IMR-90 (cell line): Measurements from ENCODE around the gene MTCL1. TPM values are rescaled to one million over a fixed set of nuclear protein-coding genes. Genes with fewer than 3 reads are reported as not detected.
A peak's percentile ranks its signal among the peaks of the same experiment; 100 is the strongest.

Source experiments
- ATAC-seq: fragments of 200-7000 bp; cut with Tn5 transposase; 2 replicates; pipeline ENCODE4 v1.9.1; 2020; ENCODE audit warnings: low read depth, mild to moderate bottlenecking, moderate library complexity
- BruUV-seq: library from RNA; stranded (reverse); fragments of 400-500 nt; replicated peaks from 2 replicates; lab custom pipeline; 2021; lab: Mats Ljungman, UMichigan
- CTCF ChIA-PET: fragments of 300-600 bp; formaldehyde crosslinking; extraction: SDS; loops from one replicate; lab custom pipeline; 2021; ENCODE audit warnings: antibody characterized with exemption; lab: Yijun Ruan, JAX
- POLR2A ChIA-PET: fragments of 300-600 bp; sonication (Branson Sonifier 250); formaldehyde crosslinking; loops from one replicate; lab custom pipeline; 2022; ENCODE audit warnings: antibody characterized with exemption; ENCODE audit not compliant: unreplicated experiment; lab: Charles Lee
- DNase-seq: peaks from one replicate; pipeline ENCODE4 v3.0.0; 2013
- H2AFZ ChIP-seq: replicated peaks from 2 replicates; pipeline ENCODE3; 2013; ENCODE audit warnings: low read length, mild to moderate bottlenecking; ENCODE audit not compliant: poor library complexity
- H2AK5ac ChIP-seq: 2 replicates; pipeline ENCODE4 v1.6.1; 2013; ENCODE audit warnings: low read depth, low read length, inconsistent platforms
- H2AK9ac ChIP-seq: replicated peaks from 2 replicates; pipeline ENCODE3; 2013; ENCODE audit warnings: mild to moderate bottlenecking, low read depth, low read length, moderate library complexity; ENCODE audit not compliant: poor library complexity
- H2BK120ac ChIP-seq: 2 replicates; pipeline ENCODE4 v1.6.1; 2013; ENCODE audit warnings: low read depth, low read length, inconsistent platforms
- H2BK15ac ChIP-seq: 3 replicates; pipeline ENCODE4 v1.6.1; 2013; ENCODE audit warnings: low read depth, low read length, inconsistent platforms
- H2BK20ac ChIP-seq: 2 replicates; pipeline ENCODE4 v1.6.1; 2013; ENCODE audit warnings: low read depth, mild to moderate bottlenecking, inconsistent platforms, low read length, moderate library complexity
- H2BK5ac ChIP-seq: 2 replicates; pipeline ENCODE4 v1.6.1; 2013; ENCODE audit warnings: mild to moderate bottlenecking, low read depth, low read length, inconsistent platforms; ENCODE audit not compliant: poor library complexity, severe bottlenecking
- H3K14ac ChIP-seq: replicated peaks from 2 replicates; pipeline ENCODE4 v1.6.1; 2013; ENCODE audit warnings: low read depth, low read length, inconsistent platforms
- H3K18ac ChIP-seq: 2 replicates; pipeline ENCODE4 v1.6.1; 2013; ENCODE audit warnings: low read depth, low read length, control low read depth
- H3K23ac ChIP-seq: 2 replicates; pipeline ENCODE4 v1.6.1; 2013; ENCODE audit warnings: low read depth, low read length, inconsistent platforms
- H3K27ac ChIP-seq: 2 replicates; pipeline ENCODE4 v1.5.1; 2013; ENCODE audit warnings: mild to moderate bottlenecking, control low read depth, low read length; ENCODE audit not compliant: insufficient read depth
- H3K27me3 ChIP-seq: 2 replicates; pipeline ENCODE4 v1.6.1; 2013; ENCODE audit warnings: low read length; ENCODE audit not compliant: control insufficient read depth, insufficient read depth
- H3K36me3 ChIP-seq: 2 replicates; pipeline ENCODE4 v1.6.1; 2013; ENCODE audit warnings: low read length, mixed read lengths; ENCODE audit not compliant: control insufficient read depth, insufficient read depth
- H3K4ac ChIP-seq: 2 replicates; pipeline ENCODE4 v1.6.1; 2013; ENCODE audit warnings: low read depth, low read length, inconsistent platforms
- H3K4me1 ChIP-seq: 2 replicates; pipeline ENCODE4 v1.6.1; 2013; ENCODE audit warnings: low read length, mixed read lengths; ENCODE audit not compliant: control insufficient read depth, insufficient read depth
- H3K4me2 ChIP-seq: 2 replicates; pipeline ENCODE4 v1.6.1; 2013; ENCODE audit warnings: low read depth, mild to moderate bottlenecking, control low read depth, low read length, moderate library complexity
- H3K4me3 ChIP-seq: 2 replicates; pipeline ENCODE4 v1.5.1; 2013; ENCODE audit warnings: low read depth, mild to moderate bottlenecking, control low read depth, low read length, moderate library complexity; ENCODE audit not compliant: insufficient read depth
- H3K56ac ChIP-seq: 2 replicates; pipeline ENCODE4 v1.6.1; 2013; ENCODE audit warnings: low read length, inconsistent platforms; ENCODE audit not compliant: insufficient read depth; ENCODE audit errors: extremely low read depth
- H3K79me1 ChIP-seq, 2 experiments: 2 replicates each; pipeline ENCODE4 v1.6.1; 2013; ENCODE audit warnings: low read length in 2 of 2, inconsistent platforms in 1 of 2, low read depth in 1 of 2
- H3K9ac ChIP-seq: 2 replicates; pipeline ENCODE4 v1.6.1; 2013; ENCODE audit warnings: low read depth, low read length, control low read depth
- H3K9me1 ChIP-seq: 2 replicates; pipeline ENCODE4 v1.6.1; 2013; ENCODE audit warnings: low read length, inconsistent platforms; ENCODE audit not compliant: insufficient read depth
- H3K9me3 ChIP-seq: 2 replicates; pipeline ENCODE4 v1.6.1; 2013; ENCODE audit warnings: low read length; ENCODE audit not compliant: control insufficient read depth, insufficient read depth
- H4K20me1 ChIP-seq: 2 replicates; pipeline ENCODE4 v1.6.1; 2013; ENCODE audit warnings: low read length, inconsistent platforms; ENCODE audit not compliant: insufficient read depth
- H4K5ac ChIP-seq: 2 replicates; pipeline ENCODE4 v1.6.1; 2013; ENCODE audit warnings: mild to moderate bottlenecking, low read depth, low read length, control low read depth
- H4K8ac ChIP-seq, 2 experiments: 2 replicates each; pipeline ENCODE4 v1.6.1; 2013; ENCODE audit warnings: low read depth in 2 of 2, low read length in 2 of 2, control low read depth in 1 of 2, inconsistent platforms in 1 of 2
- H4K91ac ChIP-seq: 2 replicates; pipeline ENCODE4 v1.6.1; 2013; ENCODE audit warnings: low read depth, low read length, inconsistent platforms; ENCODE audit not compliant: insufficient read depth
- CEBPB ChIP-seq: IDR thresholded peaks from 2 replicates; pipeline ENCODE4 v1.6.1; 2012; ENCODE audit warnings: low read depth, low read length, improper control_type of control experiment
- CHD1 ChIP-seq: IDR thresholded peaks from 2 replicates; pipeline ENCODE4 v1.6.1; 2012; ENCODE audit warnings: low read depth, low read length, improper control_type of control experiment
- MAZ ChIP-seq: IDR thresholded peaks from 2 replicates; pipeline ENCODE4 v1.6.1; 2012; ENCODE audit warnings: low read depth, mild to moderate bottlenecking, low read length, improper control_type of control experiment, moderate library complexity, borderline replicate concordance
- MXI1 ChIP-seq: IDR thresholded peaks from 2 replicates; pipeline ENCODE4 v1.6.1; 2012; ENCODE audit warnings: low read depth, mild to moderate bottlenecking, low read length, moderate library complexity, borderline replicate concordance
- RCOR1 ChIP-seq: IDR thresholded peaks from 2 replicates; pipeline ENCODE4 v1.6.1; 2012; ENCODE audit warnings: mild to moderate bottlenecking, low read length, improper control_type of control experiment; ENCODE audit not compliant: insufficient replicate concordance
- SMC3 ChIP-seq: fragments of 150-350 bp; IDR thresholded peaks from 2 replicates; pipeline ENCODE4 v1.6.1; 2016; ENCODE audit warnings: low read depth, mild to moderate bottlenecking, antibody characterized with exemption, low read length, moderate library complexity
- USF2 ChIP-seq: fragments of 150-350 bp; IDR thresholded peaks from 2 replicates; pipeline ENCODE4 v1.6.1; 2017; ENCODE audit warnings: mild to moderate bottlenecking, antibody characterized with exemption, low read length, low read depth
- WGBS, 2 experiments: methylation state at CpG; one replicate each; pipeline versions ENCODE4 v1.1.5 to v1.1.7; 2013; ENCODE audit warnings: missing lambda C conversion rate in 2 of 2; ENCODE audit not compliant: insufficient read length in 1 of 2; ENCODE audit errors: extremely low coverage in 2 of 2; 5-methylcytosine and 5-hydroxymethylcytosine counted together
- dilution Hi-C: fragments of 300-500 bp; cut with HindIII; formaldehyde crosslinking; loops from one replicate; pipeline ENCODE4 v1.14.3; 2018; ENCODE audit warnings: low sequenced_read_pairs; ENCODE audit not compliant: unreplicated experiment
- in situ Hi-C: fragments of 300-500 bp; cut with MboI; formaldehyde crosslinking; loops from 3 replicates; pipeline ENCODE4 v1.14.3; 2019; ENCODE audit warnings: low sequenced_read_pairs, inconsistent platforms, mixed read lengths
- intact Hi-C: fragments of 100-400 bp; cut with micrococcal nuclease; formaldehyde crosslinking; loops from 2 replicates; pipeline ENCODE4 v1.10.0; 2022
- polyA plus RNA-seq, 3 experiments: library from polyadenylated mRNA; depleted of rRNA; stranded (reverse); fragments of >200 nt; gene quantifications; 2 replicates each; pipeline ENCODE4 v1.2.3, GENCODE V29; 2012; ENCODE audit warnings: low replicate concordance in 1 of 3
- total RNA-seq: library from RNA; depleted of rRNA; stranded (reverse); fragments of >200 nt; gene quantifications from 2 replicates; pipeline ENCODE4 v1.2.3, GENCODE V29; 2012
- TF ChIP-seq, protein P1 (sequence below): conservative IDR thresholded peaks from 2 replicates; pipeline ENCODE4 v1.5.1; 2012; ENCODE audit warnings: mild to moderate bottlenecking, low read depth, low read length, improper control_type of control experiment

Gene MTCL1
- total and polyA plus RNA-seq, 2 of the 4 experiments (the other 2 are of a cell fraction), result 29.0 to 45.3 TPM

GRCh38 chr18:8717011-8717770, 11.8 kb downstream of the MTCL1 start:
- Histone ChIP-seq H3K27ac (no peak overlapping the region), H3K79me1 (peaks cover 22 to 85% of the 10 kb centered on the region in 2 experiments; a peak in 3 of 4 replicates), H2BK15ac (no peak overlapping the region), H2BK20ac (no peak overlapping the region), H3K18ac (no peak overlapping the region), H3K9me3 (no peaks in the 10 kb centered on the region), H2BK5ac (no peak overlapping the region), H3K4me2 (no peak overlapping the region), H3K23ac (peak overlapping the region; percentile 60), H3K4me1 (peaks cover 21% of the 10 kb centered on the region), H4K91ac (no peak overlapping the region), H2AFZ (no peak overlapping the region), H4K20me1 (peaks cover 77% of the 10 kb centered on the region), H2AK5ac (no peak overlapping the region), H3K56ac (no peak overlapping the region), H3K27me3 (no peaks in the 10 kb centered on the region), H3K9ac (no peak overlapping the region), H2BK120ac (no peak overlapping the region), H3K36me3 (peaks cover 35% of the 10 kb centered on the region), H3K4ac (no peak overlapping the region), H2AK9ac (no peak overlapping the region), H3K9me1 (peaks cover 38% of the 10 kb centered on the region), H4K8ac (no peak overlapping the region), H3K14ac (no peak overlapping the region), H4K5ac (no peak overlapping the region; the same call in 1 of the 2 replicates), H3K4me3 (no peak overlapping the region)
- no peak for DNase-seq
- TF ChIP-seq USF2 (no peak), RCOR1 (no peak), MAZ (no peak), CHD1 (no peak), MXI1 (no peak), CEBPB (no peak), SMC3 (no peak)
- TF ChIP-seq, protein P1, sequence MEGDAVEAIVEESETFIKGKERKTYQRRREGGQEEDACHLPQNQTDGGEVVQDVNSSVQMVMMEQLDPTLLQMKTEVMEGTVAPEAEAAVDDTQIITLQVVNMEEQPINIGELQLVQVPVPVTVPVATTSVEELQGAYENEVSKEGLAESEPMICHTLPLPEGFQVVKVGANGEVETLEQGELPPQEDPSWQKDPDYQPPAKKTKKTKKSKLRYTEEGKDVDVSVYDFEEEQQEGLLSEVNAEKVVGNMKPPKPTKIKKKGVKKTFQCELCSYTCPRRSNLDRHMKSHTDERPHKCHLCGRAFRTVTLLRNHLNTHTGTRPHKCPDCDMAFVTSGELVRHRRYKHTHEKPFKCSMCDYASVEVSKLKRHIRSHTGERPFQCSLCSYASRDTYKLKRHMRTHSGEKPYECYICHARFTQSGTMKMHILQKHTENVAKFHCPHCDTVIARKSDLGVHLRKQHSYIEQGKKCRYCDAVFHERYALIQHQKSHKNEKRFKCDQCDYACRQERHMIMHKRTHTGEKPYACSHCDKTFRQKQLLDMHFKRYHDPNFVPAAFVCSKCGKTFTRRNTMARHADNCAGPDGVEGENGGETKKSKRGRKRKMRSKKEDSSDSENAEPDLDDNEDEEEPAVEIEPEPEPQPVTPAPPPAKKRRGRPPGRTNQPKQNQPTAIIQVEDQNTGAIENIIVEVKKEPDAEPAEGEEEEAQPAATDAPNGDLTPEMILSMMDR, result no peak
- ATAC-seq, result no peak
- ChIA-PET POLR2A (interaction anchor here (0.6 kb wide), 1 partner anchor 22 kb away, joined by 3 read pairs; no protein-coding TSS in a partner anchor), CTCF (interaction anchor here (0.5 kb wide), 1 partner anchor 230 kb away, joined by 4 read pairs; no protein-coding TSS in a partner anchor)
- 78% methylated on average over 6 of the region's 13 CpGs; no CpG with 5 or more reads in 1 of the 2 experiments for WGBS, 2 experiments
- dilution Hi-C loops (no loop called here), in situ Hi-C loops (no loop called here), intact Hi-C loops (no loop called here)
- BruUV-seq, result no TSS peak
